K562 (cell line): ENCODE results near the gene MMP17. TPM values are rescaled to one million over a fixed set of nuclear protein-coding genes. Genes with fewer than 3 reads are reported as not detected.

Source experiments
- ATAC-seq: fragments of 200-7000 bp; cut with Tn5 transposase; 3 replicates; pipeline ENCODE4 v1.9.1; 2020; ENCODE audit warnings: moderate library complexity
- BruUV-seq: library from RNA; stranded (reverse); fragments of 400-500 nt; replicated peaks from 2 replicates; lab custom pipeline; 2021; lab: Mats Ljungman, UMichigan
- CTCF ChIA-PET: fragments of 300-600 bp; formaldehyde crosslinking; extraction: SDS; loops from one replicate; lab custom pipeline; 2021; ENCODE audit warnings: low intra/inter-chr PET ratio; lab: Yijun Ruan, JAX
- POLR2A ChIA-PET: fragments of 300-600, 350-650 bp; sonication (Branson Sonifier 250); formaldehyde crosslinking; extraction: SDS; loops from one replicate; lab custom pipeline; 2021; ENCODE audit warnings: antibody characterized with exemption, inconsistent platforms; lab: Yijun Ruan, JAX
- DNase-seq, 4 experiments: peaks; one replicate each; pipeline versions ENCODE4 v3.0.0 to v3.0.0-alpha.2; 2011 to 2018; ENCODE audit warnings: low spot score in 3 of 4, mixed read lengths in 3 of 4; ENCODE audit errors: extremely low read depth in 1 of 4
- FAIRE-seq: peaks from 2 replicates; lab custom pipeline; 2011; peaks lifted over from hg19 to GRCh38; lab: Jason Lieb, UNC
- H2AFZ ChIP-seq: 2 replicates; pipeline ENCODE4 v1.6.0; 2011; ENCODE audit warnings: low read depth, low read length, control low read depth, inconsistent platforms
- H3K27ac ChIP-seq: fragments of 200-600 bp; 3 replicates; pipeline ENCODE4 v1.8.0; 2011; ENCODE audit warnings: low read depth, mild to moderate bottlenecking, control low read depth, inconsistent platforms, low read length, moderate library complexity, mixed read lengths; ENCODE audit errors: extremely low read depth
- H3K27me3 ChIP-seq, 2 experiments: fragments of 300-600 bp in 1 of 2; 2 replicates in 1 of 2; 3 replicates in 1 of 2; pipeline versions ENCODE4 v1.6.0 to v1.8.0; 2011; ENCODE audit warnings: inconsistent platforms in 2 of 2, low read length in 2 of 2, mild to moderate bottlenecking in 1 of 2, mixed read lengths in 1 of 2, moderate library complexity in 1 of 2; ENCODE audit not compliant: control insufficient read depth in 2 of 2, insufficient read depth in 2 of 2
- H3K36me3 ChIP-seq: fragments of 300-600 bp; 3 replicates; pipeline ENCODE4 v1.8.0; 2011; ENCODE audit warnings: mild to moderate bottlenecking, low read length, inconsistent platforms; ENCODE audit not compliant: control insufficient read depth, insufficient read depth
- H3K4me1 ChIP-seq, 2 experiments: fragments of 200-600 bp in 1 of 2; replicated peaks in 1 of 2; 2 replicates in 1 of 2; 3 replicates in 1 of 2; pipeline versions ENCODE4 v1.5.1 to v1.8.0; 2011; ENCODE audit warnings: inconsistent platforms in 2 of 2, low read length in 2 of 2, mild to moderate bottlenecking in 1 of 2, mixed read lengths in 1 of 2, moderate library complexity in 1 of 2; ENCODE audit not compliant: control insufficient read depth in 2 of 2, insufficient read depth in 2 of 2
- H3K4me2 ChIP-seq: 2 replicates; pipeline ENCODE4 v1.6.1; 2011; ENCODE audit warnings: low read length, control low read depth, inconsistent platforms, mixed read lengths; ENCODE audit not compliant: insufficient read depth
- H3K4me3 ChIP-seq: fragments of 200-600 bp; sonication (generic), shearing (Covaris generic); 2 replicates; pipeline ENCODE4 v1.5.1; 2016; ENCODE audit warnings: control low read depth, inconsistent platforms
- H3K79me2 ChIP-seq: fragments of 200-600 bp; 3 replicates; pipeline ENCODE4 v1.8.0; 2011; ENCODE audit warnings: low read length, inconsistent platforms; ENCODE audit not compliant: control insufficient read depth, insufficient read depth
- H3K9ac ChIP-seq, 2 experiments: 2 replicates each; pipeline versions ENCODE4 v1.6.0 to v1.6.1; 2011; ENCODE audit warnings: low read depth in 2 of 2, low read length in 2 of 2, control low read depth in 1 of 2, inconsistent platforms in 1 of 2, mild to moderate bottlenecking in 1 of 2, mixed read lengths in 1 of 2; ENCODE audit not compliant: insufficient read depth in 1 of 2
- H3K9me1 ChIP-seq: one replicate; pipeline ENCODE4 v1.6.0; 2011; ENCODE audit warnings: inconsistent platforms, mild to moderate bottlenecking, low read length, moderate library complexity; ENCODE audit not compliant: control insufficient read depth, insufficient read depth
- H3K9me3 ChIP-seq: replicated peaks from 2 replicates; pipeline ENCODE4 v1.5.1; 2011; ENCODE audit warnings: low read depth, low read length, inconsistent platforms; ENCODE audit not compliant: control insufficient read depth, insufficient read depth
- H4K20me1 ChIP-seq: replicated peaks from 2 replicates; pipeline ENCODE4 v1.6.1; 2011; ENCODE audit warnings: low read length, inconsistent platforms, mixed read lengths; ENCODE audit not compliant: control insufficient read depth, insufficient read depth
- ADNP ChIP-seq: fragments of 200-800 bp; sonication (Bioruptor generic); IDR thresholded peaks from 2 replicates; pipeline ENCODE4 v1.6.1; 2016; ENCODE audit warnings: missing genetic modification characterization, missing compliant biosample characterization
- AFF4 ChIP-seq: sonication (generic); formaldehyde crosslinking; IDR thresholded peaks from 2 replicates; pipeline ENCODE4 v1.8.0; 2023; ENCODE audit warnings: mild to moderate bottlenecking, missing genetic modification reagents
- ARNT ChIP-seq, 2 experiments: fragments of 450-650 bp; IDR thresholded peaks; 2 replicates each; pipeline ENCODE4 v1.6.1; 2016; ENCODE audit warnings: mild to moderate bottlenecking in 1 of 2
- BRD4 ChIP-seq: fragments of 200-600 bp; sonication (generic); IDR thresholded peaks from 2 replicates; pipeline ENCODE4 v1.6.1; 2017; ENCODE audit warnings: inconsistent platforms
- CCNT2 ChIP-seq: IDR thresholded peaks from 2 replicates; pipeline ENCODE4 v1.6.1; 2011; ENCODE audit warnings: borderline replicate concordance, low read depth, mild to moderate bottlenecking, moderate library complexity, mixed read lengths, low read length; ENCODE audit not compliant: insufficient read length; ENCODE audit errors: extremely low read depth
- ETV1 ChIP-seq: fragments of 450-650 bp; conservative IDR thresholded peaks from 2 replicates; pipeline ENCODE4 v1.6.1; 2016; ENCODE audit warnings: missing genetic modification characterization, control low read depth, low read depth, missing compliant biosample characterization
- FOSL1 ChIP-seq: fragments of 200-800 bp; sonication (Bioruptor generic); conservative IDR thresholded peaks from 2 replicates; pipeline ENCODE4 v1.6.1; 2016; ENCODE audit warnings: missing genetic modification characterization, missing compliant biosample characterization
- MEF2A ChIP-seq: IDR thresholded peaks from 2 replicates; pipeline ENCODE4 v1.6.1; 2011; ENCODE audit warnings: low read depth, mild to moderate bottlenecking, low read length, moderate library complexity; ENCODE audit not compliant: control insufficient read depth
- MIER1 ChIP-seq: fragments of 450-650 bp; IDR thresholded peaks from 2 replicates; pipeline ENCODE4 v1.6.1; 2016; ENCODE audit warnings: antibody characterized with exemption, mild to moderate bottlenecking, low read depth
- PHF21A ChIP-seq: fragments of 450-650 bp; IDR thresholded peaks from 2 replicates; pipeline ENCODE4 v1.6.1; 2017; ENCODE audit warnings: low read depth, borderline replicate concordance
- SMC3 ChIP-seq: conservative IDR thresholded peaks from 2 replicates; pipeline ENCODE4 v1.6.1; 2011; ENCODE audit warnings: low read depth, low read length, improper control_type of control experiment; ENCODE audit not compliant: insufficient read depth
- SNRNP70 ChIP-seq: fragments of 200-400 bp; formaldehyde crosslinking; optimal IDR thresholded peaks from 2 replicates; pipeline ENCODE3; 2017; ENCODE audit warnings: low read depth, low read length
- THRA ChIP-seq: fragments of 450-650 bp; IDR thresholded peaks from 2 replicates; pipeline ENCODE4 v1.6.1; 2017; ENCODE audit warnings: mild to moderate bottlenecking, moderate library complexity
- ZNF232 ChIP-seq: sonication (generic); formaldehyde crosslinking; IDR thresholded peaks from 2 replicates; pipeline ENCODE4 v1.8.0; 2022; ENCODE audit warnings: mild to moderate bottlenecking, missing genetic modification reagents
- WGBS: fragments of 100-300 bp; shearing (Covaris generic); methylation state at CpG from one replicate; pipeline ENCODE4 v1.1.6; 2016; ENCODE audit warnings: low coverage, mixed read lengths; ENCODE audit not compliant: insufficient coverage; ENCODE audit errors: missing lambda C conversion rate; 5-methylcytosine and 5-hydroxymethylcytosine counted together
- in situ Hi-C: fragments of 300-500 bp; cut with MboI; formaldehyde crosslinking; loops from 4 replicates; pipeline ENCODE4 v1.15.0; 2018; ENCODE audit warnings: inconsistent platforms, mixed read lengths
- intact Hi-C: fragments of 100-400 bp; cut with micrococcal nuclease; formaldehyde crosslinking; loops from 2 replicates; pipeline ENCODE4 v1.14.2; 2022
- polyA plus RNA-seq, 8 experiments: library from polyadenylated mRNA; depleted of rRNA in 4 of 8; stranded (reverse) in 5 of 8; unstranded in 3 of 8; fragments of >200 nt; fragmentation: Nextera tagmentation in 2 of 8; fragmentation: Illumina TruSeq in 1 of 8; extraction: Ambion mirVana in 2 of 8; extraction: Trizol in 1 of 8; gene quantifications; 2 replicates each; pipeline versions ENCODE4 v1.2.1 to v1.2.3, GENCODE V29; 2011 to 2014; ENCODE audit warnings: inconsistent platforms in 1 of 8, missing spikeins in 1 of 8
- total RNA-seq, 7 experiments: library from RNA; depleted of rRNA in 6 of 7; stranded (reverse); fragments of >200 nt in 6 of 7; fragmentation: Illumina TruSeq in 2 of 7; extraction: Trizol in 2 of 7; gene quantifications; 2 replicates each; pipeline versions ENCODE4 v1.2.1 to v1.2.3, GENCODE V29; 2011 to 2021; ENCODE audit warnings: low replicate concordance in 1 of 7
- TF ChIP-seq, protein P1 (sequence below): fragments of 250-450 bp; sonication (Bioruptor Pico); IDR thresholded peaks from 2 replicates; pipeline ENCODE4 v1.5.1; 2021; ENCODE audit warnings: mild to moderate bottlenecking

The MMP17 gene
- total and polyA plus RNA-seq, 9 of the 15 experiments (the other 6 are each of a cell fraction or from before 2014, with no cell fraction given): 1.1 to 21.2 (median 17.1) TPM; not detected in 2

- Histone ChIP-seq H3K4me1 (peaks cover 12 to 70% of the 10 kb centered on the region in 2 experiments; a peak in 4 of 5 replicates), H3K27me3 (peaks cover 3 to 14% of the 10 kb centered on the region in 2 experiments; a peak in 3 of 5 replicates), H3K9me3 (no peaks in the 10 kb centered on the region), H3K9ac (peak overlapping the region; percentile 47 to 85; a peak in 3 of 4 replicates), H3K4me3 (peak overlapping the region; percentile 54), H3K27ac (no peak overlapping the region), H3K4me2 (peak overlapping the region; percentile 63), H3K36me3 (no peaks in the 10 kb centered on the region), H3K79me2 (peaks cover 21% of the 10 kb centered on the region), H3K9me1 (no peaks in the 10 kb centered on the region), H4K20me1 (peaks cover 26% of the 10 kb centered on the region; the same call in 1 of the 2 replicates), H2AFZ (peak overlapping the region; percentile 70; the same call in 1 of the 2 replicates)
- peak; percentile 83 to 90 (median 86) for DNase-seq
- FAIRE-seq: peak; percentile 78
- 5% methylated on average over 39 of the region's 50 CpGs for WGBS
- CTCF ChIA-PET: interaction anchor here (0.7 to 2.1 kb wide), 4 partner anchors 70 to 726 kb away, joined by 3 to 11 read pairs (median 3); no protein-coding TSS in a partner anchor
- POLR2A ChIA-PET: interaction anchor here (0.6 kb wide), 1 partner anchor 698 kb away, joined by 3 read pairs; no protein-coding TSS in a partner anchor
- no TSS peak for BruUV-seq
- intact Hi-C loops: loop anchor here (5.0 to 10.0 kb wide), 3 partner anchors 213 to 1066 kb away; no protein-coding TSS in a partner anchor
- in situ Hi-C loops: loop anchor here (10.0 kb wide), 1 partner anchor 726 kb away; no protein-coding TSS in a partner anchor
- peak; percentile 93 for ATAC-seq
- TF ChIP-seq, protein P1, sequence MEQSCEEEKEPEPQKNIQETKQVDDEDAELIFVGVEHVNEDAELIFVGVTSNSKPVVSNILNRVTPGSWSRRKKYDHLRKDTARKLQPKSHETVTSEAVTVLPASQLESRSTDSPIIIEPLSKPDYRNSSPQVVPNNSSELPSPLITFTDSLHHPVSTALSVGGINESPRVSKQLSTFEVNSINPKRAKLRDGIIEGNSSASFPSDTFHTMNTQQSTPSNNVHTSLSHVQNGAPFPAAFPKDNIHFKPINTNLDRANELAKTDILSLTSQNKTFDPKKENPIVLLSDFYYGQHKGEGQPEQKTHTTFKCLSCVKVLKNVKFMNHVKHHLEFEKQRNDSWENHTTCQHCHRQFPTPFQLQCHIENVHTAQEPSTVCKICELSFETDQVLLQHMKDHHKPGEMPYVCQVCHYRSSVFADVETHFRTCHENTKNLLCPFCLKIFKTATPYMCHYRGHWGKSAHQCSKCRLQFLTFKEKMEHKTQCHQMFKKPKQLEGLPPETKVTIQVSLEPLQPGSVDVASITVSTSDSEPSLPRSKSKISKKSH (CRISPR knock-in tag): no peak
- TF ChIP-seq PHF21A (0 out of 2 replicates have a peak, but pooled peaks have one; percentile 24), CCNT2 (peak; percentile 77), ETV1 (tag) (no peak), MEF2A (no peak), SMC3 (peak; percentile 84), ZNF232 (CRISPR knock-in tag) (no peak), ARNT (IDR thresholded peaks at IDR 0.05) (no peak), ADNP (no peak), FOSL1 (tag) (no peak), THRA (no peak), MIER1 (no peak), BRD4 (no peak), SNRNP70 (no peak), AFF4 (CRISPR knock-in tag) (0 out of 2 replicates have a peak, but pooled peaks have one; percentile 67)
Observed at GRCh38 chr12:131830335-131830913, 2.2 kb downstream of the MMP17 start.
